Omental fat pad (tissue), 4 donors: ENCODE results near the gene STK11IP. TPM values are rescaled to one million over a fixed set of nuclear protein-coding genes. Genes with fewer than 3 reads are reported as not detected.

Experiments used
- ATAC-seq: fragments of 150-250 bp; one replicate; pipeline ENCODE4 v1.9.1; 2016; ENCODE audit warnings: mild to moderate bottlenecking, moderate library complexity; ENCODE audit not compliant: low FRiP score
- DNase-seq: peaks from one replicate; pipeline ENCODE4 v3.0.0-alpha.2; 2019; ENCODE audit warnings: low spot score
- total RNA-seq, 4 donors: library from RNA; depleted of rRNA; stranded (reverse); fragments of >200 nt; gene quantifications; one replicate each; pipeline ENCODE4 v1.1.0, GENCODE V29; 2016
- TF ChIP-seq, protein P1 (sequence below), 3 donors: fragments of 450-650 bp; IDR thresholded peaks; one replicate each; pipeline ENCODE4 v1.5.1; 2016 to 2017; ENCODE audit warnings: antibody characterized with exemption in 3 of 3, mild to moderate bottlenecking in 3 of 3, moderate library complexity in 2 of 3

The STK11IP gene
- total RNA-seq, 4 donors from 2014 or later = 9.1 to 22.4 (median 13.0) TPM

DNA sequence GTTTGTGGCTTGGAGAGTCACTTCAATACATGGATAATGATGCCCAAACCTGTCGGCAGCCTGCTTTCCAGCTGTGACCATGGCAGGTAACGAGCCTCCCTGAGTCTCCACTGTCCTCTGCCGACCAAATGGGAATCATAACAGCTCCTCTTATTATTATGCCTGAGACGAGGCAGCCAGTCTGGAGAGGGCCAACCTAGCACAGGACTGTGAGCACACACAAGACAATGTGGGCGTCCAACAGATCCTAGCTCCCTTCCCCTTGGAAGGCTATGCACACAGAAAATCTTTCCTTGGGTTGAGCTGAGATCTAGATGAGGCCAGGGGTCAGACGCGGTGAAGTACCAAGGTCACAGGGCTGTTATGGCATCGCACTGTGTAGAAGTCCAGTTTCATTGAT, 28.9 kb downstream of the STK11IP start:
- TF ChIP-seq, protein P1, sequence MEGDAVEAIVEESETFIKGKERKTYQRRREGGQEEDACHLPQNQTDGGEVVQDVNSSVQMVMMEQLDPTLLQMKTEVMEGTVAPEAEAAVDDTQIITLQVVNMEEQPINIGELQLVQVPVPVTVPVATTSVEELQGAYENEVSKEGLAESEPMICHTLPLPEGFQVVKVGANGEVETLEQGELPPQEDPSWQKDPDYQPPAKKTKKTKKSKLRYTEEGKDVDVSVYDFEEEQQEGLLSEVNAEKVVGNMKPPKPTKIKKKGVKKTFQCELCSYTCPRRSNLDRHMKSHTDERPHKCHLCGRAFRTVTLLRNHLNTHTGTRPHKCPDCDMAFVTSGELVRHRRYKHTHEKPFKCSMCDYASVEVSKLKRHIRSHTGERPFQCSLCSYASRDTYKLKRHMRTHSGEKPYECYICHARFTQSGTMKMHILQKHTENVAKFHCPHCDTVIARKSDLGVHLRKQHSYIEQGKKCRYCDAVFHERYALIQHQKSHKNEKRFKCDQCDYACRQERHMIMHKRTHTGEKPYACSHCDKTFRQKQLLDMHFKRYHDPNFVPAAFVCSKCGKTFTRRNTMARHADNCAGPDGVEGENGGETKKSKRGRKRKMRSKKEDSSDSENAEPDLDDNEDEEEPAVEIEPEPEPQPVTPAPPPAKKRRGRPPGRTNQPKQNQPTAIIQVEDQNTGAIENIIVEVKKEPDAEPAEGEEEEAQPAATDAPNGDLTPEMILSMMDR (IDR thresholded peaks at IDR 0.05) = no peak
- ATAC-seq (no peak), DNase-seq (no peak)

DNA sequence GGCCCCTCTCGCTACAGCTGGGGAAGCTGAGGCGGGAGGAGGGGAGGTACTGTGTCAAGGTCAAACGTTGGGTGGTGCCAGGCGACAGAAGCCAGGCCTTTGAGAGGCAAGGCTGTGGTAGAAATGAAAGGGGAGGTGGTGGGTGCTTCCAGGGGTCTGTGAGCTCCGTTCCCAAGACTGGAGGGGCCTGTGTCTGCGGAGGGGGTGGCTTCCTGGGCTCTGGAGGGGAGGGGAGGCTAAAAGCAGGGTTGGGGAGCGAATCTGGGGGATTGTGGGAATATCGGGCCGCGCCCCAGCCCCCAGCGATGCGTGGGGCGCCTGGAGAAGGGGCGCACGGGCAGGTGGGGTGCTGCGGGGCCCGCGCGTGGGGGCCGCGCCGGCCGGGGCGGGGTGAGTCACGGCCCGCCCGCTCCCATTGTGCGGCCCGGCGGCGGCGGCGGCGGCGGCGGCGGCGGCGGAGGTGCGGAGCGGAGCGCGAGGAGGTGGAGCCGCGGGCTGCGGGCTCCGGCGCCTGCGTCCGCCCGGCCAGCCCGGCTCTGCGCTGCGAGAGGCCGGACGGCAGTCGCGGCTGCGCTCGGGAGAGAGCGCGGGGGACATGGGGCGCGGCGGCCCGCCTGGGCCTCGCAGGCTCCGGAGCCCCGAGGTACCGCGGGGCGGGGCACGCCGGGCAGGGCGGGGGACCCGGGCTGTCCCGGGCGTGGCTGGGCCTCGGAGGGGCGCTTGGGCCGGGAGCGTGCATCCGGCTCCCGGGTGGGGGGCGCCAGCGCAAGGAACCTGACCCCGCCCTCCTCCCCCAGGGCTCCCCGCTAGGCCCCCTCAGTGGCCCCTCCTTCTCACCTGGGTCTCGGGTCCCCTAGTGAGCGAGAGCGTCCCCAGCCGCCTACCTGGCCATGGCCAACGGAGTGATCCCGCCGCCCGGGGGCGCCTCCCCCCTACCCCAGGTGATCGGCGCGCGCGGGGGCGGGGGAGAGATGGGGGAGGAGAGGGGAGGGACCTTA, 29.7 kb downstream of the STK11IP start, which contains the start of gene SLC4A3:
Gene SLC4A3 (plus strand): TSS at position 528 of the 998 bp plus-strand sequence. CDS start 363 bp downstream, at position 891.
- ATAC-seq (peak; percentile 81), DNase-seq (no peak)
- TF ChIP-seq, protein P1 (IDR thresholded peaks at IDR 0.05) = no peak

DNA sequence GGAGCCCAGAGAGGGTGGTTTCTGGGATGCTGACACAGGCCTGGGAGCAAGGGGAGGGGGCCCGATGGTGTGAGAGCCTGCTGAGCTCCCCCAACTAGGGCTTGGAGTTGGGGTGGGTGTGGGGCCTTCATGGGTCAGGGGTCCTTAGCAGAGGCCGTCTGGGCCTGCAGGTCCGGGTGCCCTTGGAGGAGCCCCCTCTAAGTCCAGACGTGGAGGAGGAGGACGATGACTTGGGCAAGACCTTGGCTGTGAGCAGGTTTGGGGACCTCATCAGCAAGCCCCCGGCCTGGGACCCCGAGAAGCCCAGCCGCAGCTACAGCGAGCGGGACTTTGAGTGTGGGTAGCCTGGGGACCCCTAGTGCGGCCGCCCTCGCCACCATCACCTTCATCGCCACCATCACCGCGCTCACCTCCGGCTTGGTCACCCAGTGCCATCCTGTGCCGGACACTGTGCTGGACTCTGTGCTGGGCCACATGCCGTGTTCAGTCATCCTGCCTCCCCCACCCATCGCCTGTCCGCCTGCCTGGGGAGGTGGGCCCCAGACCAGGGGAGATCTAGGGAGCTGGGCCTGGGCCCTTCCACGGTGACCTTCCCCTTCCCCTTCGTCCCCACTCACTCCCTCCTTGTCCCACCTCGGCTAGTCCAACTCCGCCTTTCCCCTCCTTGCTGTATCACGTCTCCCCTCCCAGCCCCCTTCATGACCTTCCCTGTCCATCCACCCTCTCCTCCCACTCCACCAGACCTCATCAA, 30.8 kb downstream of the STK11IP start:
- DNase-seq (no peak), ATAC-seq (no peak)
- TF ChIP-seq, protein P1 (IDR thresholded peaks at IDR 0.05) = no peak

DNA sequence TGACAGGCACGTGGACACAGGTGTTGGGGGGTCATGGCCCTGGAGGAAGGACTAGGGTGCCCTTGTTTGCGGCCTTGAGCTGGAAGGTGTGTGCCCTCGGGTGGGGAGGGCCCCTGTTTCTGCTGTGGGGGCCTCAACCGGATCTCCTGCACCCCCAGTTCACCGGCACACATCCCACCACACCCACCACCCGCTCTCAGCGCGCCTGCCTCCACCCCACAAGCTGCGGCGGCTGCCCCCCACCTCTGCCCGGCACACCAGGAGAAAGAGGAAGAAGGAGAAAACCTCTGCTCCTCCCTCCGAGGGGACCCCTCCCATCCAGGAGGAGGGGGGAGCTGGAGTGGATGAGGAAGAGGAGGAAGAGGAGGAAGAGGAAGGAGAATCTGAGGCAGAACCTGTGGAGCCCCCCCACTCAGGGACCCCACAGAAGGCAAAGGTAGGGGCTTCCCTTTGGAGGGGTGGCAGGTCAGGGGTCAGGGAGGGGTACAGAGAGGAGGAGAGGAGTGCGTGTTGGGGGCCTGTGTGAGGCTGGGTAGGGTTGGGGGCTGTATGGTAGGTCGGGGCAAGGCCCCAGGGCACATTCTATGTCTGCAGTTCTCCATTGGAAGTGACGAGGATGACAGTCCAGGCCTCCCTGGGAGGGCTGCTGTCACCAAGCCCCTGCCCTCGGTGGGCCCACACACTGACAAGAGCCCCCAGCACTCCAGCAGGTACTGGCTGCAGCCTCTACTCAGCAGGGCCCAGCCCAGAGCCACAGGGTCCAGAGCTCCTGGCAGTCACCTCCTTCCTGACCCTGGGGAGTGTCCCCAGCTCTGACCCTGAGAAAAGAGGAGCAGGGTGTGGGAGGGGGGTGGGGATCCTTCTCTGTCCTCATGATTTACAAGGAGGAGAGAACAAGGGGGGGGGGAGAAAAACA, 31.6 kb downstream of the STK11IP start:
- ATAC-seq = no peak
- no peak for DNase-seq
- TF ChIP-seq, protein P1 (IDR thresholded peaks at IDR 0.05) = no peak

DNA sequence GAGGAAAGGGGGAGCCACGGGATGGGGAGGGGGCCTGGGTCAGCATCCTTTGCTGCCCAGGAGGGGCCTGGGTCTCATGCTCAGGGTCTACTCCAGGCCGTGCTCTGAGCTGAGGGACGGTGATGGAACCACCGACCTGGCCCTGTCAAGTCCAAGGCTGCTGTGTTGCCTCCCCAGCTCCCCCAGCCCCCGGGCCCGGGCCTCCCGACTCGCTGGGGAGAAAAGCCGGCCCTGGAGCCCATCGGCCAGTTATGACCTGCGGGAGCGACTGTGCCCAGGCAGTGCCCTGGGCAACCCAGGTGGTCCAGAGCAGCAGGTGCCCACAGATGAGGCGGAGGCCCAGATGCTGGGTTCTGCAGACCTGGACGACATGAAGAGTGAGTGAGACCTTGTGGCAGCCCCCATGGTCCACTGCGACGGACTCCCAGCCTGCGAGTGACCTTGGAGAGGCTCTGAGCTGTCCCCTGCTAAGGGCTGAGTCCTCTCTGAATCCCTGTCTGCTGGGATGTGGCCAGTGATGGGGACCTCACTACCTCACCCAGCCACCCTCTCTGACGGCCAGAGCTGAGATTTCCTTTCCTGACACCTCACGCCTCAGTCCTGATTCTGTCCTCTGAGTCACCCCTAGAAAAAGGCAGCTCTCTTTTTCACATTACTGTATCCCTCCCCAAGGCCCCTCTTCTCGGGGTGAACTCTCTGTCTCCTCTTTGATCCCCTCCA, 32.5 kb downstream of the STK11IP start:
- DNase-seq (no peak), ATAC-seq (no peak)
- TF ChIP-seq, protein P1 (IDR thresholded peaks at IDR 0.05) = no peak
